ENCODE data around the gene E2F4. TPM values are rescaled to one million over a fixed set of nuclear protein-coding genes. Genes with fewer than 3 reads are reported as not detected.
A peak's percentile ranks its signal among the peaks of the same experiment; 100 is the strongest.

Gene E2F4
- total and polyA plus RNA-seq, 2 of the 8 experiments (the other 6 are each of a cell fraction or from before 2014, with no cell fraction given): 79.9 to 157 TPM

- no peak overlapping the region for H4K91ac ChIP-seq (replicated peaks; ENCODE audit: insufficient read length, low read length)
- H4K8ac ChIP-seq (ENCODE audit: extremely low read depth, insufficient read depth, low read length): no peak overlapping the region
- H3K79me2 ChIP-seq (ENCODE audit: control insufficient read depth in 1 of 2, insufficient read depth in 2 of 2, low read length in 2 of 2): no peaks in the 10 kb centered on the region
- H2BK15ac ChIP-seq (ENCODE audit: low read length): no peak overlapping the region
- no peak overlapping the region for H4K5ac ChIP-seq (ENCODE audit: insufficient read length, low read depth, low read length)
- peak overlapping the region; percentile 29 to 74; a peak in 2 of 4 replicates for H3K4me2 ChIP-seq (ENCODE audit: insufficient read depth in 1 of 2, low read depth in 2 of 2, low read length in 2 of 2)
- no peak overlapping the region for H3K9ac ChIP-seq (replicated peaks in 1 of 4; ENCODE audit: extremely low read depth in 1 of 4, low read depth in 3 of 4, low read length in 3 of 4)
- H2AFZ ChIP-seq (ENCODE audit: low read length): no peak overlapping the region
- H2BK12ac ChIP-seq (ENCODE audit: low read depth, low read length): peak overlapping the region; percentile 45; the same call in 1 of the 2 replicates
- H2BK5ac ChIP-seq (ENCODE audit: low read depth, low read length): no peak overlapping the region
- POLR2A ChIA-PET (ENCODE audit: partially characterized antibody): interaction anchor here (1.3 to 7.9 kb wide), 5 partner anchors 8 to 38 kb away, joined by 3 to 59 read pairs (median 12); partner anchors contain the start of genes B3GNT9, MATCAP1 and NOL3
- TF ChIP-seq CTCF (IDR thresholded peaks at IDR 0.05; ENCODE audit: control extremely low read depth in 1 of 3, insufficient read depth in 1 of 3, low read depth in 1 of 3, low read length in 3 of 3) (peak in 1 of 3 experiments; percentile 10; a peak in 1 of 4 replicates), EP300 (IDR thresholded peaks at IDR 0.05; ENCODE audit: borderline replicate concordance in 1 of 2, low read depth in 2 of 2, low read length in 2 of 2) (no peak), SUZ12 (IDR thresholded peaks at IDR 0.05; ENCODE audit: low read length) (peak; percentile 62)
- H4K20me1 ChIP-seq (replicated peaks in 1 of 2; ENCODE audit: control insufficient read depth in 1 of 2, insufficient read depth in 2 of 2, low read length in 2 of 2): peaks cover 5 to 21% of the 10 kb centered on the region in 2 experiments
- H3K18ac ChIP-seq (ENCODE audit: extremely low read depth, low read length): no peak overlapping the region
- peak in 1 of 2 experiments; percentile 53 for DNase-seq (ENCODE audit: low read depth in 1 of 2, low spot score in 2 of 2)
- H3K4me1 ChIP-seq (replicated peaks in 1 of 4; ENCODE audit: control insufficient read depth in 3 of 4, insufficient read depth in 4 of 4, low read length in 3 of 4): peaks cover 0 to 32% (median 28%) of the 10 kb centered on the region in 4 experiments; a peak in 6 of 7 replicates
- no peak overlapping the region for H3K23ac ChIP-seq (ENCODE audit: insufficient read length)
- no peak overlapping the region for H3K14ac ChIP-seq (ENCODE audit: insufficient read length)
- H3K36me3 ChIP-seq (ENCODE audit: control insufficient read depth in 2 of 4, insufficient read depth in 4 of 4, low read length in 3 of 4): peaks cover 0 to 14% (median 0%) of the 10 kb centered on the region in 4 experiments; a peak in 1 of 8 replicates
- CTCF ChIA-PET (ENCODE audit: partially characterized antibody): interaction anchor here (1.4 to 19.3 kb wide), 8 partner anchors 5 to 209 kb away, joined by 4 to 291 read pairs (median 46); partner anchors contain the start of genes B3GNT9, CES3, FBXL8 and HSF4
- H3K27ac ChIP-seq (ENCODE audit: low read depth, low read length): no peak overlapping the region
- 21% methylated on average over 25 of the region's 25 CpGs; no CpG with 5 or more reads in 1 of the 2 experiments for WGBS, 2 experiments (ENCODE audit: extremely low coverage in 1 of 2, insufficient coverage in 1 of 2, insufficient read length in 1 of 2, insufficient replicate concordance in 2 of 2, low coverage in 1 of 2, low lambda C conversion rate in 2 of 2, missing lambda C conversion rate in 1 of 2)
- no peaks in the 10 kb centered on the region for H3K79me1 ChIP-seq (ENCODE audit: low read depth, low read length)
- H2BK20ac ChIP-seq (ENCODE audit: low read length): no peak overlapping the region
- H2BK120ac ChIP-seq (replicated peaks; ENCODE audit: low read depth, low read length): no peak overlapping the region
- H3K56ac ChIP-seq (replicated peaks; ENCODE audit: insufficient read length, low read depth, low read length): no peak overlapping the region
- no peak for FAIRE-seq
- H3K9me3 ChIP-seq (ENCODE audit: insufficient read depth in 2 of 2, low read depth in 1 of 2, low read length in 1 of 2): no peaks in the 10 kb centered on the region
- H3K23me2 ChIP-seq (ENCODE audit: low read depth, low read length): peaks cover 15% of the 10 kb centered on the region
- H3K4ac ChIP-seq (replicated peaks; ENCODE audit: insufficient read length, low read depth, low read length): no peak overlapping the region
- 0 out of 8 replicates have a peak overlapping the region, but pooled peaks of 1 of the 4 experiments have one; percentile 61 for H3K4me3 ChIP-seq (ENCODE audit: extremely low read depth in 1 of 4, insufficient read depth in 2 of 4, low read depth in 3 of 4, low read length in 4 of 4)
- peaks cover 93 to 100% (median 99%) of the 10 kb centered on the region in 4 experiments for H3K27me3 ChIP-seq (replicated peaks in 1 of 4; ENCODE audit: control insufficient read depth in 3 of 4, extremely low read depth in 1 of 4, insufficient read depth in 3 of 4, low read length in 3 of 4)
- H2AK5ac ChIP-seq (ENCODE audit: low read depth, low read length): no peak overlapping the region
Observed at GRCh38 chr16:67161595-67162058, 30.3 kb upstream of the E2F4 start.
